ENCODE measurements around the gene PCOLCE2.

GRCh38 chr3:142837526-142837925 is 51.4 kb downstream of the PCOLCE2 start:
- TF ChIP-seq, protein P1, sequence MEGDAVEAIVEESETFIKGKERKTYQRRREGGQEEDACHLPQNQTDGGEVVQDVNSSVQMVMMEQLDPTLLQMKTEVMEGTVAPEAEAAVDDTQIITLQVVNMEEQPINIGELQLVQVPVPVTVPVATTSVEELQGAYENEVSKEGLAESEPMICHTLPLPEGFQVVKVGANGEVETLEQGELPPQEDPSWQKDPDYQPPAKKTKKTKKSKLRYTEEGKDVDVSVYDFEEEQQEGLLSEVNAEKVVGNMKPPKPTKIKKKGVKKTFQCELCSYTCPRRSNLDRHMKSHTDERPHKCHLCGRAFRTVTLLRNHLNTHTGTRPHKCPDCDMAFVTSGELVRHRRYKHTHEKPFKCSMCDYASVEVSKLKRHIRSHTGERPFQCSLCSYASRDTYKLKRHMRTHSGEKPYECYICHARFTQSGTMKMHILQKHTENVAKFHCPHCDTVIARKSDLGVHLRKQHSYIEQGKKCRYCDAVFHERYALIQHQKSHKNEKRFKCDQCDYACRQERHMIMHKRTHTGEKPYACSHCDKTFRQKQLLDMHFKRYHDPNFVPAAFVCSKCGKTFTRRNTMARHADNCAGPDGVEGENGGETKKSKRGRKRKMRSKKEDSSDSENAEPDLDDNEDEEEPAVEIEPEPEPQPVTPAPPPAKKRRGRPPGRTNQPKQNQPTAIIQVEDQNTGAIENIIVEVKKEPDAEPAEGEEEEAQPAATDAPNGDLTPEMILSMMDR (IDR thresholded peaks at IDR 0.05), result no peak
- TF ChIP-seq POLR2A (IDR thresholded peaks at IDR 0.05), result no peak

All from right lobe of liver (tissue), 4 donors.